HG03457 (cell line): ENCODE data around the gene MSS51.

Experiments used
- ATAC-seq: cut with Tn5 transposase; IDR thresholded peaks from one replicate; pipeline ENCODE4 v1.9.1; 2021; ENCODE audit warnings: moderate number of reproducible peaks; ENCODE audit not compliant: unreplicated experiment

MSS51 gene

DNA sequence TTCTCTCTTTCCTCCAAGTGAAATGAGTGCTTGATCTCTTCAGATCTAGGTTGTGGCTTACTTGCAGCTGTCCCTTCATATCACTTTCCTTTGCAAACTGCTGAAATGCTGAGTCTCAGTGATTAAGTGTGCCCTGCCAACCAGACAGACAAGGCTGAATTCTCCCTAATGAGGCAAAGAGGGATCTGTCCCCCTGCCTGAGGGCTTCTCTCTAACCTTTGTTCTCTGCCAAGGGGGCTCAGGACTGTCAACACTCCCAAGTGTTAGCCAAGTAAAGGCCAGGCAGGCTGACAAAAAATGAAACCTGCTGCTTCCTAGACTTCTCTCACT, at the start of gene MSS51:
TSS of gene MSS51 (minus strand) at position 24 of the 330 bp plus-strand sequence. CDS start 5,277 bp downstream, outside the sequence.
- no peak for ATAC-seq

DNA sequence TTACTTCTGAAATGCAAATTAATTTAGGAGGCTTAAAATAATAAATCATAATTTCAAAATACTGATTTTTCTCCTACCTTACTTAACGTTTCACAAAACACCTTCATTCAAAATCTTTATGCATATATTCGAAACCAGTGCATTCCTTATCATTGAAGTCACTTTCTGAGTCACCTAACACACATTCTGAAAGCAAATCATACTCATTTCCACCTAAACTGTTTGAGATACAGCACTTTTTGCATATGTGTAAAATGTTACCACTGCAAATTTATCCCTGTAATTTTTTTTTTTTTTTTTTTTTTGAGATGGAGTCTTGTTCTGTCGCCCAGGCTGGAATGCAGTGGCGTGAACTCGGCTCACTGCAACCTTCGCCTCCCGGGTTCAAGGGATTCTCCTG, 46.8 kb upstream of the MSS51 start:
- ATAC-seq = no peak

DNA sequence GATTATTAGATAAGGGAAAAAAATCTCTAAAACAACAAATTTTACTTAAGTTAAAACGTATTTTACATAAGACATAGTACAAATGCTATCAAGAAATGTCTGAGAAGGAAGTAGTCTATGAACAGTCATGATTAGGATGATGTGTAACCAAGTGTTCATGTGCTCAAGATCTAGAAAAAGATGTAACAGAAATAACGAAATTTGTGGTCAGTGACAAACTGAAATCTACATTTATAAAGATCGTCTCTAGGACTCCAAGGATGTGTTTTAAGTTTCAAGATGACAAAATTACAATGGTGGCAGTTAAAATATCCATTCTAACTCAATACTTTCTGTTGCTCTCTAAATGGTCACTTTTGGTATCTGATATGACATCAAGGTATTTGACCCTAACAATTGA, 45.3 kb upstream of the MSS51 start:
- ATAC-seq = no peak

DNA sequence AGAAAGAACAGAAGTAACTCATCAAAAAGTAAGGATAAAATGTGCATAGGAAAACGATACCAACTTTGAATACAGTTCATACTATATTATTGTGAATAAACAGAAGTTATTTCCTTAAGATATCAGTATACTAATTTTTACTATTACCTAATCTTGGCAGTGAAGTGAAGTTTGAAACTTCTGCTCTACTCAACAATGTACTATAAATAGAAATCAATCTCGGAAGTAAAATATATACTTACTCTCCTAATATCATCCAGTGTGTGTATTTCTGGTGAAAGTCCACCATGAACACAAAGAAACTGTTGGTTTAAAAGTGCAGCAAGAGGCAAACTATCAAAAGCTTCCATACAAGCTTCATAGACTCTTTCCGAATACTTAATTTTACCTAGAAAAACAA, 37.9 kb upstream of the MSS51 start:
- no peak for ATAC-seq

DNA sequence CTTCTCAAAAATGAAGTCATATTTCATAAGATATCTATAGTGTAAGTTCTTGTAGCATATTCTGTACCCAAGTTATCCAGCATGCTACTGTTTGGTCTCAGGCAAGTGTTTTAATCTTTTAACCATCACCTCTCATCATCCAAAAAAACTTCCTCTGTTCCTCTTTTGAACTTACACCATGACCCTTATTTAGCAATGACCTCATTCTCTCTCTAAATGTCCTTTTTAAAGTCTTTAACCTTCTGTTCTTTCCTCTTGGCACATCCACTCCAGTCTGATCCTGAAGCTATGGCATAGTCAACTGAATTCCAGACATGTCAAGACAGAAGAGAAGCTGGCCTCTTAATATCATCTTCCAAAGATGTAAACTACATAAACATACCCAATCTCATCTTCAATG, 36.2 kb upstream of the MSS51 start:
- ATAC-seq = no peak

DNA sequence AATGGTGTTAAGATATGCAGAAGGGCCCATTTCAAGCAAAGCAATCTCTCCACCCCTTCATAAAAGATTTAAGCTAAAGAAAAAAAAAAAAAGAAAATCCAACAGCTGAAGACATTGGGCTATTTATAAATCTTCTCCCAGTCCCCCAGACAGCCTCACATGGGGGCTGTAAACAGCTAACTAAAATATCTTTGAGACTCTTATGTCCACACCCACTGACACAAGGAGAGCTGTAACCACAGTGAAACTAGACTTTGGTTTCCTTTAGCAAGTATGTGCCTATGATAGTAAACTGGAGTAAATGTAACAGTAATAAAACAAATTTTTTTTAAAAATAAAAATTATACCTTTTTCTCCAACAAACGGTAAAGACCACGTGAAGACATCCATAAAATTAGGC, 33.8 kb upstream of the MSS51 start:
- no peak for ATAC-seq

DNA sequence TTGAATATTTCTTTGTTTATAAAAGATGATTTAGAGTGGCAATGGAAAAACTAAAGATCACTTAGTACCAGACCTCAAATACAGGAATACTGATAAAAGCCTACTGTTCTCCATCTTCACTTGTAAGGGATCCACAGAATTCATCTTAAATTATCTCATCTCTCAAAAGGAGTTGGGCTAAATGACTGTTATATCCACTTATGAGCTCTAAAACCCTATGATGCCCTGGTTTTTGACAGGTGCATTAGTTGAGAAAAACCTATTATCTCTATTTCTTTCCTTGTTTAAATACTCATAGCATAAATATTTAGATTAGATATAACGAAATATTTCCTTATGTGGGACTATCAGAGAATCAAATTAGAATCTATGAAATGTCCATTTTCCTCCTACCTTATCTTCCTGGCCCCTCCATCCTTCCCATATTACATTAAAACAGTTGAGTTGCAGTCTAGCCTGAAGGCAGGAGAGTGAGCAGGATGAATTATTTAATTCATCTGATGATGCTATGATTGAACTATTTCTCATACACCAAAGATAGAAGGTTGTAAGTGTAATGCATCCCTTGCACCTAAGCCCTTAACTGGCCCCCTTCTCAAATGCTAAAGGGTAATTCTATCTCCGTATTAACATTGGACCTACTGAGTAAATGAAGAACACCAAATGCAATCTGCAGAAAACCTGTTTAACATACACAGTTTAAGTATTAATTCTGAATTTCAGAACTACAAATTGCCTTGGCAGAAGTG, 32.8 kb upstream of the MSS51 start:
- no peak for ATAC-seq

DNA sequence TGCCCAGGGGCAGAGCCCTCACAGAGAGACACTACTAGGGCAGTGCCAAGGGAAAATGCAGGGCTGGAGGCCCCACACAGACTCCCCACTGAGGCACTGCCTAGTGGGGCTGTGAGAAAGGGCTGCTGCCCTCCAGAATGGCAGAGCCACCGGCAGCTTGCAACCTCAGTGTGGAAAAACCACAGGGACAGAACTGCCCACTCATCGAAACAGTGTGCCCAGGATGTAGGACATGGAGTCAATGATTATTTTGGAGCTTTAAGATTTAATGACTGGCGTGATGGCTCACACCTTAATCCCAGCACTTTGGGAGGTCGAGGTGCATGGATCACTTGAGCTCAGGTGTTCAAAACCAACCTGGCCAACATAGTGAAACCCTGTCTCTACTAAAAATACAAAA, 27.5 kb upstream of the MSS51 start:
- ATAC-seq = no peak

DNA sequence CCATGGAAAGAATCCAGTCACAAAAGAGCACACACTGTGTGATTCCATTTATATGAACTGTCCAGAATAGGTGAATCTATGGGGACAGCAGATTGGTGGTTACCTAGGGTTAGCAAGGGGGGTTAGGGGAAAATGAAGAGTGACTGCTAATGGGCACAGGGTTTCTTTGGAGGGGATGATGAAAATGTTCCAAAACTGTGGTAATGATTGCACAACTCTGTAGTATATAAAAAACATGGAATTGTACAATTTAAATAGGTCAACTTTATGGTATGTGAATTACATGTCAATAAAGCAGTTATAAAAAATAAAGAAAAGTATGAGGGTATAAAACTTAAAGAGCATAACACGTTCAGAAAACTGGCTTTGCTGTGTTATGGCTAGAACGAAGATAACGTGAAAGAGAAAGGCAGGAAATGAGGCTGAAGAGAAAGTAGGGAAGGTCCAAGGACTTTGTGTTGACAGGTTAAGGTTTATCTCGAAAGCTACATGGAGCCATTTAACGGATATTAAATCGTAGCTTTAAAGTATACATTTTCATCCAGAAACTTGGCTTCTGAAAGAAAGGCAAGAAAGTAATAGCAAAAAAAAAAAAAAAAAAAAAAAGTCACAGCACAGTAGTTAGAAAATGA, 26.4 kb upstream of the MSS51 start:
- ATAC-seq = no peak

DNA sequence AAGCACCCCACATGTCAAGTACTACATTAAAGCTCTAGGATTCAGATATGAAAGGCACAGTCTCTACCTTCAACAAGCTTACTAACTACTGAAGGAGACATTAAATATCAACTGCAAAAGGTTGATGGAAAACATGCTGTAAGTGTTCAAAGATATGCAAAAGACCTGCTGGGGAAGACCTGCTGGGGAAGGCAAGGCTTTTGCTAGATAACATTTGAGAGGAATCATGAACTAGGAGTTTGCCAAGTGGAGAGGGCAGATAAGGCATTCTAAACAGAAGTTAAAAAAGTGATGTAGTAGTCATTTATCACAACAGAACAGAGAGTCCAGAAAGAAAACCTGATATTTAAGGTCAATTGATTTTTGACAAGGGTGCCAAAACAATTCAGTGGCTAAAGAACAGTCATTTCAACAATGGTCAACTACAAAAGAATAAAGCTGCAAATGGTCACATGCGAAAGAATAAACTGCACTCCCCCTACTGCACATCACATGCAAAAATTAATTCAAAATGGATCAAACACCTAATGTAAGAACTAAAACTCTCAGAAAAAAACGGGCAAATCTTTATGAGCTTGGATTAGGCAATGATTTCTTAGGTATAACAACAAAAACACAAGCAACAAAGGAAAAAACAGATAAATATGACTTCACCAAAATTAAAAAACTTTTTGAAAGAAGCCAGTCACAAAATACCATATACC, 23.0 kb upstream of the MSS51 start:
- ATAC-seq = no peak

DNA sequence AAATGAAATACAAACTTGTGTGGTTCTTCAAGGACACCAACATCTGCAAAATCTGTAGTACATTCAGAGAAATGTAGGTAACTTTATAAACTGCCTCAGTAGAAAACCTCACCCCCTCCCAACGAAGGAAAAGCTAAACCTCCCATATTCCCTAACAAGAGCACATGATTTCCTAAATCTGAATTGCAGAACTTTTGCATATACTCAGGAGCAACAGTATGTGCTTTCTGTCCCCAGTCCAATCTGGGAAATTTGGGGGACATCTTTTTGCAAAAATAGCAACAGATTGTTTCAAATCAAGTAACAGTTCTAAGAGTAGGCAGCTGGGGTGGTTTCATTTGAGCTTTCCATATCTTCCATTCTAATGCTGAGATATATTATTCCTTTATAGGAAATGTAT, 15.8 kb upstream of the MSS51 start:
- no peak for ATAC-seq

DNA sequence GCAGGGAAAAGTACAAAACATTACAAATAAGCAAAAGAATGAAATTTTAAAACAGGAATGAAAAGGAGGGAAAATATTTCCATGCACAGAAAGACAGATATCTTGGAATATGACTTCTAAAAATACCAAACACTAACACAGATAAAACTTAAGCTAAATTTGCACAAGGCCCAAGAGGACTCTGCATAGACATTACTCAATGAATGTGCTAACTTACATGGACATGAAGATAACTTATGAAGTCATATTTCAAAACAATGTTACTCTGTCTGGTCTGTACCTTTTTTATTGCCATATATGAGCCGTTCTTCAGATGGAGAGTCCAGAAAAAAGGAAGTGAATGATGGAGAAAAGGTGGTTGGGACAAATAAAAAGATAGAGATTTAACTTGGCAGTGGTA, 15.0 kb upstream of the MSS51 start:
- ATAC-seq = no peak

DNA sequence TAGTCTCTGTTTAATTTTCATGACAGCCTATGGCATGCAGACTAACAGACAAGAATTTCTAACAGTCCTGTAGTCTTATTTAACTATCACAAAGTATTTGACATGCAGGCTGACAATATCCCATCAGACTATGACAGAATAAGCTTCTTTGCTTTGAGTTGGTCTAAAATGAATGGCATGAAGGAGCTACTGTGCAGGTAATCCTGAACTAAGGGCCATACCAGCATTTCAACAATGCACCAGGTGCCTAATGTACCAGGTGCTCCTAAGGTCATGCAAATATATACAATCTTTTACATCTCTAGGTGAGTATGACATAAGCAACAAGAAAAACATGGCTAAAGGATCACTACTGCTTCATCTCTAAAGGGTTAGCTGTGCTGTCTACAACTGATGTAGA, 13.6 kb upstream of the MSS51 start:
- no peak for ATAC-seq

DNA sequence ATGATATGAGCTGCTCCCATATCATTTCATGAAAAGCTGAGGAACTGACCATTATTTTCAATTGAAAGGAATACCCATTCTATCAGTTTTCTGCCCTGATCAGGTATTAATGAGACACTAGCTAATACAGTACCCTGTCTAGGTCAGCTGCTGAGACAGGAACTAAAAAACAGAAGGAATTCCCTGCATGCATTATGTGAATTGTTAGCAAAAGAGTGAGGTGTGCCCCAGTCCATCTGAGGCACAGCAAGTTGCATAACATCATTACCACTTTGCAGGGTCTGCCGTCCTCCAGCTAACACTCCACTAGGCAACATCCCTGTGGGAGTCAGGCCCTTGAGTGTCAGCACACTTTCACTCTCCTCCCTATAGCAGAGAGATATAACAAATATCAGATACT, 11.1 kb upstream of the MSS51 start:
- no peak for ATAC-seq

DNA sequence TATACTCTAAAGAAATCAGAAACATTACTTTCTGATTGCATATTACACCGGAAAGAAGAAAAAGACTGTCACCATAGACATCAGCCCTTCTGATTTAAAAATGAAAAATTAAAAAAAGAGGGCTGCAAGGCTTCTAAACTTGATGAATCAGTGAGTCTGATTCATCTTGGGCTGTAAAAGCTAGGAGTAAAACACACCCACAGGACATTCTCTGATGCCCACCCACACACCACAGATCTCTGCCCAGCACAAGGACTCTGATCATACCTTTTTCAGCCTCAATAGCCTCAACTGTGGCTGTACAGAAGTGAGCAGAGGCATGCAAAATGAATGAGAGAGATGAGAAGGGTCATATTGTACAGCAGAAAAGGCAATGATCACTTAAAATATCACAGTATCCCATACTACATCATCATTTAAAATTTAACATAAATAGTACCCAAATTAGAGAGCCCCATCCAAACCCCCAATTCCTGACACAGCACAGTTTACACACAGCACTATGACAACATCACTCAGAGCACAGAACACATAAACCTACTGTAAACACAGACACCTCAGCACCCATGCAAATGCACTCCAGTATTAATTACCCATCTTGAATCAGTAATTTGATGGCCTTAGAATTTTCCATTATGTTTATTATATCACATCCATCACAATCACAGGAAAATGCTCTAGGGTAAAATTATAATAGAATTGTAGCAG, 6.4 kb upstream of the MSS51 start:
- ATAC-seq = no peak

DNA sequence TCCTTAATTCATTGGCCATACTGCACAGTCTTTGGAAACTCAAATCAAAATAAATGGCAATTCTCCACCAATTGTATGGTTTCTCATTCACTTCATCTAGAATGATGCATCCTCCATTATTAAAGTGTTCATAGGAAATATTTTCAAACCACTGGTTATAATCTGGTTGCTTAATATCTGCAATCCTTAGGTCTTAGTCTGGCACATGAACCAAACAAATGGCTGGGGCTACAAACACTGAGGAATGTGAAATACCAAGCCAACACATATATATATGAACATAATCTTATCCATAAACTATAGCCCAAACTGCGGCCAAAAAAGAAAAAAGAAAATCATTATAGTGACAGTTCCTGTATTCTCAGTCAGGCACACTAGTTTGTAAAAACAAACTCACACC, 5.7 kb upstream of the MSS51 start:
- ATAC-seq = no peak

DNA sequence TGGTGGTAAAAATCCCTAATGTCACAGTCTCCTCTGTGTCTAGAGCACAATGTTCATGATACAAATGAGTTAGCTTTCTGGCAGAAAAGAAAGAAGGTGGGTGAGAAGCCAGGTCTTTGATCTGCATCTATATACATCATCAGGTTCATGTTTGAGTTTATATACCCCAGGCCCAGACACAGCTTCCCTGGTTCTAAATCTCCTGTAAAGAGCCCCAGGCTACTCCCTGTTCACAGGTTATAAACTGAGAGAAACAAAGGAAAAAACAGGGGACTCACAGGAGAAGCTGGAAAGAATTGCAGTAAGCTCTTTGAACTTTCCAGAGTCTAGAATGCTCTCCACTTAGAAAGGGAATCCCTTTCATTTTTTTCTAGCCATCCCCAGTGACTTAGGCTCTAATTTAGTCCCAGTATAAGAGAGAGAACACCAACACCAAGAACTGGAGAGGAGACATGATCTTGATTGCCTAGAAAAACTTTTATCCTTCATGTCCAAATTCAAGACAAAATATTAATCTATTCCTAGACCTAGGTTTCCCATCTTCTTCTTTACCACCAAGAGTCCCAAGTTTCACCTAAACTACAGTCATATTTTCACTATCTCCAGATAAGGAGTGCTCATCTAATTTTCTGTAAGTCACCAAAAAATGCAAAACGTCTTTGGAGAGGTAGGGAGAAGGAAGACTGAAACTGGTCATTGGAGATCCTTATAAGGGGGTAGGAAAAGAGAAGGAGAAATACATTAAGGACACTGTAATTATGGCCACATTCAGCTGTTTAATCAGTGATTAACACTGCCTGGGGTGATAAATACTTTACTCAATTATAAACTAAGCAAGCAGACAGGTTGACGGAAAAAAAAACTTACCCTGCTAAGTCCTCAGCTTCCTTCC, 469 bp downstream of the MSS51 start:
- ATAC-seq = no peak

DNA sequence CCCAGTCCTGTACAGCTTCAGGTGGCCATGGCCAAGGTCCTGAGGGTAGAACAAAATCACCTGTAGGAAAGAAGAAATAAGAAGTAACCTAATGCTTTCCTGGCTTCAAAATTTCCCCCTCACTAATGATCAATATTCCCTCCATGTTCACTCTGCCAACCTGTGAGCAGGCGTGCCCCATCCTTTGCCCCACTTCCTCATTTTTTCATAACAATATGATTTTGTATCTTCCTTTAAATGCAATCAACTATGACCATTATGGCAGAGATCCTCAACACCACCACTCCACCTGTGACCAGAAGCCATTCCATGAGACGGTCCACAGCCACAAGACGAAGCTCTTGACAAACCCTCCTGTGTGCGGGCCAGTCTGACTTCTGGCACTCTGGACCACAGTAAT, 7.0 kb downstream of the MSS51 start:
- ATAC-seq = no peak

DNA sequence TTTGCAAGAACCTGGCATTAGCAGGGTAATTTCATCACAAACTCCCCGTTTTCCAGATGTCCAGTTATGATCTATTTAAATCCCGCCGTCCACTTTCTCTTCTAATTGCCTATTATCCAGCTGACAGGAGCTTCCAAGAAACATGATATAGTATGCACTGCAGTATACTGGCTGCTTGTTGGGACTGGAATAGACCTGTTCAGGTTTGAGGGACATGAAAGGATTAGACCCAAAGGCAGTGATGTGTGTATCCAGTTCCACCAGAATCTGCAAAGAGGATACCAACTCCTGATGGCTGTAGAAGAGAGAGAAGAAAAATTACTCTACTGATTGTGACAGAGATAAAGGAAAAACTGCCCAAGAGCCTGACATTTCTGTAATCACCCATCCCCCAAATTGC, 8.9 kb downstream of the MSS51 start:
- ATAC-seq = no peak

DNA sequence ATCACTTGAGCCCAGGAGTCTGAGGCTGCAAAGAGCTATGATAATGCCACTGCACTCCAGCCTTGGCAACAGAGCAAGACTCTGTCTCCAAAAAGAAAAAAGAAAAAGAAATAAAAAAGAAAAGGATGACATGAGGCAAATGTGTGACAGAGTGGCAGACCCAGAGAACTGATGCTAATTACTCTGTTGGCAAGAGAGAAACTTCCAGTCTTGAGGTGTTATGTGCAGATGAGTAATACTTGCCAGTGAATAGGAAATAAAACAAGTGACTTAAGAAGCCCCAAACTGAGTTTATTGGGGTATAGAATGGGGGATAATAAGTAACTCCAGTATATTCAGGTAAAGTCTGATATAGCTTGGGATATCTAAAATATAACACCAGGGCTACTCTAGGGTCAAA, 10.1 kb downstream of the MSS51 start:
- ATAC-seq = no peak

DNA sequence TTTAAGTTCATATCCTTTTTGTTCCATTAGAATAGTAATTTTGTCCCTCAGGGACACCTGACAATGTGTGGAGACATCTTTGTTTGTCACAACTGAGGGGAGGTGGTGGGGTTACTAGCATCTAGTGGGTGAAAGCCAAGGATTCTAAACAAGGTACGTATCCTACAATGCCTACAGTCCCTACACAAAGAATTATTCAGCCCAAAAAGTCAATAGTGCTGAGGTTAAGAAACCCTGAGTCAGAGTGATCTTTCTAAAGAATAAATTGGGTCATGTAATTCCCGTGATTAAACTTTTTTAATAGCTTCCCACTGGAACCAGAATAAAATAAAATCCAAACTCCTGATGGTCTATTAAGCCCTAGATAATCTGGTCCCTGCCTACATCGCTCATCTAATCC, 16.8 kb downstream of the MSS51 start:
- no peak for ATAC-seq
